Fibroblast of the aortic adventitia (primary cell): Measurements from ENCODE around the gene NRIP1. TPM values are rescaled to one million over a fixed set of nuclear protein-coding genes. Genes with fewer than 3 reads are reported as not detected.

Source experiments
- DNase-seq: peaks from one replicate; pipeline ENCODE4 v3.0.0-alpha.2; 2010; ENCODE audit warnings: low read depth
- H3K4me3 ChIP-seq: 2 replicates; pipeline ENCODE4 v1.5.1; 2011; ENCODE audit warnings: low read depth, mild to moderate bottlenecking, control low read depth, low read length, moderate library complexity
- total RNA-seq: library from RNA; depleted of rRNA; stranded (reverse); fragments of >200 nt; gene quantifications from 2 replicates; pipeline ENCODE4 v1.2.3, GENCODE V29; 2012; ENCODE audit warnings: low replicate concordance
- TF ChIP-seq, protein P1 (sequence below): IDR thresholded peaks from 2 replicates; pipeline ENCODE4 v1.5.1; 2011; ENCODE audit warnings: mild to moderate bottlenecking, low read length, control low read depth, inconsistent platforms; ENCODE audit not compliant: insufficient read depth

NRIP1 gene
- total RNA-seq, 1 donor = 34.8 TPM

DNA sequence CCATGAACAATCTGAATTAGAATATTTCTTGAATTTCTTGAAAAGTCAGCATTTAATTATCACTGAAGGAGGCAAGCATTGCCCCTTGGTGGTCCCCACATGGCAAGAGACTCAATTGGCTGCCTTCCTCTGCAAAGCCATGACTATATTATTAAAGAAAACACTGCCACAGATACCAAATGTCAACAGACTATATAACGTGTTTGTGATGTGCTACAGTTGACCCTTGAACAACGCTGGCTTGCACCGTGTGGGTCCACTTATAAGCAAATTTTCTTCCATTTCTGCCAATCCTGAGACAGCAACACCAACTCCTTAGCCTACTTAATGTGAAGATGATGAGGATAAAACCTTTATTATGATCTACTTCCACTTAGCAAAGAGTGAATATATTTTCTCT, 66.5 kb downstream of the NRIP1 start:
- no peak overlapping the region for H3K4me3 ChIP-seq
- DNase-seq = no peak
- TF ChIP-seq, protein P1, sequence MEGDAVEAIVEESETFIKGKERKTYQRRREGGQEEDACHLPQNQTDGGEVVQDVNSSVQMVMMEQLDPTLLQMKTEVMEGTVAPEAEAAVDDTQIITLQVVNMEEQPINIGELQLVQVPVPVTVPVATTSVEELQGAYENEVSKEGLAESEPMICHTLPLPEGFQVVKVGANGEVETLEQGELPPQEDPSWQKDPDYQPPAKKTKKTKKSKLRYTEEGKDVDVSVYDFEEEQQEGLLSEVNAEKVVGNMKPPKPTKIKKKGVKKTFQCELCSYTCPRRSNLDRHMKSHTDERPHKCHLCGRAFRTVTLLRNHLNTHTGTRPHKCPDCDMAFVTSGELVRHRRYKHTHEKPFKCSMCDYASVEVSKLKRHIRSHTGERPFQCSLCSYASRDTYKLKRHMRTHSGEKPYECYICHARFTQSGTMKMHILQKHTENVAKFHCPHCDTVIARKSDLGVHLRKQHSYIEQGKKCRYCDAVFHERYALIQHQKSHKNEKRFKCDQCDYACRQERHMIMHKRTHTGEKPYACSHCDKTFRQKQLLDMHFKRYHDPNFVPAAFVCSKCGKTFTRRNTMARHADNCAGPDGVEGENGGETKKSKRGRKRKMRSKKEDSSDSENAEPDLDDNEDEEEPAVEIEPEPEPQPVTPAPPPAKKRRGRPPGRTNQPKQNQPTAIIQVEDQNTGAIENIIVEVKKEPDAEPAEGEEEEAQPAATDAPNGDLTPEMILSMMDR = no peak

- TF ChIP-seq, protein P1 = no peak
- no peak overlapping the region for H3K4me3 ChIP-seq
- peak; percentile 89 for DNase-seq
These were observed 68.9 kb downstream of the NRIP1 start for GRCh38 chr21:14995695-14996490.

GRCh38 chr21:14995226-14995625, 69.6 kb downstream of the NRIP1 start:
- TF ChIP-seq, protein P1 = no peak
- peak; percentile 29 for DNase-seq

DNA sequence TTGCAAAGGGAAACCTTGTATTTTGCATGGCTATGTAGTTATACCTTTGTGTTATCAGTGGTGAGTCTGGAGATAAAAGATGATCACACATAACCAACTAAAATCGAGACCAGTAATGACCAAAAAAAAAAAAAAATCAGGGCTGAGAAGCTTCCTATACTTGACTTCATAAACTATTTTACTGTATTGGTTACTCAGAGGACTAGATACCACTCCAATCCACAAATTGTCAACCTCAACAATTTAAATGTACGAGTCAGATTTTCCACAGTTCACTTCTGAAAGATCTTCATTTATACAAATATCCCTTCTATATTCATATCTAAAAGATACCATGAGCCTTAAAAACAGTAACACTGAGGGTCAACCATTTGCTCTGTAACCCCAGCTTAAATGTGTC, 71.7 kb downstream of the NRIP1 start:
- no peak overlapping the region for H3K4me3 ChIP-seq
- TF ChIP-seq, protein P1 = no peak
- no peak for DNase-seq

More at GRCh38 chr21:14995226-14995625, 69.6 kb downstream of the NRIP1 start:
- H3K4me3 ChIP-seq = no peak overlapping the region

- TF ChIP-seq, protein P1 = no peak
- H3K4me3 ChIP-seq = no peak overlapping the region
- DNase-seq = no peak
These were observed 72.8 kb downstream of the NRIP1 start for GRCh38 chr21:14991957-14992356.

GRCh38 chr21:14989359-14989758, 75.4 kb downstream of the NRIP1 start:
- H3K4me3 ChIP-seq = no peak overlapping the region
- TF ChIP-seq, protein P1 = no peak
- peak; percentile 61 for DNase-seq

- TF ChIP-seq, protein P1 = no peak
- DNase-seq = no peak
- no peak overlapping the region for H3K4me3 ChIP-seq
These were observed 76.0 kb downstream of the NRIP1 start for GRCh38 chr21:14988760-14989159.
